ENCODE results near the gene DCX.

GRCh38 chrX:111308039-111308438, 104.0 kb downstream of the DCX start:
- TF ChIP-seq, protein P1, sequence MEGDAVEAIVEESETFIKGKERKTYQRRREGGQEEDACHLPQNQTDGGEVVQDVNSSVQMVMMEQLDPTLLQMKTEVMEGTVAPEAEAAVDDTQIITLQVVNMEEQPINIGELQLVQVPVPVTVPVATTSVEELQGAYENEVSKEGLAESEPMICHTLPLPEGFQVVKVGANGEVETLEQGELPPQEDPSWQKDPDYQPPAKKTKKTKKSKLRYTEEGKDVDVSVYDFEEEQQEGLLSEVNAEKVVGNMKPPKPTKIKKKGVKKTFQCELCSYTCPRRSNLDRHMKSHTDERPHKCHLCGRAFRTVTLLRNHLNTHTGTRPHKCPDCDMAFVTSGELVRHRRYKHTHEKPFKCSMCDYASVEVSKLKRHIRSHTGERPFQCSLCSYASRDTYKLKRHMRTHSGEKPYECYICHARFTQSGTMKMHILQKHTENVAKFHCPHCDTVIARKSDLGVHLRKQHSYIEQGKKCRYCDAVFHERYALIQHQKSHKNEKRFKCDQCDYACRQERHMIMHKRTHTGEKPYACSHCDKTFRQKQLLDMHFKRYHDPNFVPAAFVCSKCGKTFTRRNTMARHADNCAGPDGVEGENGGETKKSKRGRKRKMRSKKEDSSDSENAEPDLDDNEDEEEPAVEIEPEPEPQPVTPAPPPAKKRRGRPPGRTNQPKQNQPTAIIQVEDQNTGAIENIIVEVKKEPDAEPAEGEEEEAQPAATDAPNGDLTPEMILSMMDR (conservative IDR thresholded peaks at IDR 0.05; ENCODE audit: low read depth in 2 of 2): no peak
- no peak for TF ChIP-seq EZH2 (IDR thresholded peaks at IDR 0.05; ENCODE audit: low read depth, unreplicated experiment)
- no peak for TF ChIP-seq POLR2AphosphoS5 (IDR thresholded peaks at IDR 0.05; ENCODE audit: low read depth)
- TF ChIP-seq JUNB (IDR thresholded peaks at IDR 0.05; ENCODE audit: unreplicated experiment): no peak
- no peak for TF ChIP-seq CREB1 (CRISPR knock-in tag; IDR thresholded peaks at IDR 0.05; ENCODE audit: low read depth)
- TF ChIP-seq, protein P2, sequence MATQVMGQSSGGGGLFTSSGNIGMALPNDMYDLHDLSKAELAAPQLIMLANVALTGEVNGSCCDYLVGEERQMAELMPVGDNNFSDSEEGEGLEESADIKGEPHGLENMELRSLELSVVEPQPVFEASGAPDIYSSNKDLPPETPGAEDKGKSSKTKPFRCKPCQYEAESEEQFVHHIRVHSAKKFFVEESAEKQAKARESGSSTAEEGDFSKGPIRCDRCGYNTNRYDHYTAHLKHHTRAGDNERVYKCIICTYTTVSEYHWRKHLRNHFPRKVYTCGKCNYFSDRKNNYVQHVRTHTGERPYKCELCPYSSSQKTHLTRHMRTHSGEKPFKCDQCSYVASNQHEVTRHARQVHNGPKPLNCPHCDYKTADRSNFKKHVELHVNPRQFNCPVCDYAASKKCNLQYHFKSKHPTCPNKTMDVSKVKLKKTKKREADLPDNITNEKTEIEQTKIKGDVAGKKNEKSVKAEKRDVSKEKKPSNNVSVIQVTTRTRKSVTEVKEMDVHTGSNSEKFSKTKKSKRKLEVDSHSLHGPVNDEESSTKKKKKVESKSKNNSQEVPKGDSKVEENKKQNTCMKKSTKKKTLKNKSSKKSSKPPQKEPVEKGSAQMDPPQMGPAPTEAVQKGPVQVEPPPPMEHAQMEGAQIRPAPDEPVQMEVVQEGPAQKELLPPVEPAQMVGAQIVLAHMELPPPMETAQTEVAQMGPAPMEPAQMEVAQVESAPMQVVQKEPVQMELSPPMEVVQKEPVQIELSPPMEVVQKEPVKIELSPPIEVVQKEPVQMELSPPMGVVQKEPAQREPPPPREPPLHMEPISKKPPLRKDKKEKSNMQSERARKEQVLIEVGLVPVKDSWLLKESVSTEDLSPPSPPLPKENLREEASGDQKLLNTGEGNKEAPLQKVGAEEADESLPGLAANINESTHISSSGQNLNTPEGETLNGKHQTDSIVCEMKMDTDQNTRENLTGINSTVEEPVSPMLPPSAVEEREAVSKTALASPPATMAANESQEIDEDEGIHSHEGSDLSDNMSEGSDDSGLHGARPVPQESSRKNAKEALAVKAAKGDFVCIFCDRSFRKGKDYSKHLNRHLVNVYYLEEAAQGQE (IDR thresholded peaks at IDR 0.05; ENCODE audit: unreplicated experiment): no peak
- TF ChIP-seq EZH2phosphoT487 (IDR thresholded peaks at IDR 0.05; ENCODE audit: unreplicated experiment): no peak
- no peak for TF ChIP-seq NANOG (IDR thresholded peaks at IDR 0.05; ENCODE audit: borderline replicate concordance)

All from GM23338 (cell line).